Fibroblast of upper back skin (primary cell): ENCODE measurements around the gene SLC2A1.

Source experiments
- DNase-seq: peaks from one replicate; pipeline ENCODE4 v3.0.0-alpha.2; 2013

The SLC2A1 gene

DNA sequence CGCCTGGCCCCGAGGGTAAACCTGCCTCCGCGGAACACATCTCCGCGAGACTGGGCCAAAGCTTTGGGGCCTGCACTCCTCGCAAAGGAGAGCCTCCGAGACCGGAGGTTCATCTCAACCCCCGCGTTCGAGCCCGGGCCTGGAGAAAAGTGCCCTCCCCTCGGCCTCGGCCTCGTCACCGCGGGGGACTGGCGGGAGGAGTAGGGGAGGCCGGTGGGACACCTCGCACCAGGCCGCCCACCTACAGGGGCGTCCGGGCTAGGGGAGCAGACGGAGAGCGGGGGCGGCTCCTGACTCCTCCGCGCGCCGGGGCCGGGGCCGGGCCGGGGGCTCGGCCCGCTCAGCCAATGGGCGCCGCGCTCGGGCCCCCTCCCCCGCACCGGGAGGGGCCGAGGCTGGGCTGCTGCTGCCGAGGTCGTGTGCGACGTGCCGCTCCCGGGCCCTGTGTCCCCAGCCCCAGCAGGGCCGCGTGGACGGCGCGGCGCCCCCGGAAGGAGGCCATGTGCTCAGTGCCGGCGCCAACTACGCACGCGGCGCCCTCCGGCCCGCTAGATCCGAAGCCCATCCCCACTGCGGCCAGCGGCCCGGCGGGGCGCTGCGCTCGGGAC lies 684 bp downstream of the SLC2A1 start:
- DNase-seq, result peak; percentile 63

DNA sequence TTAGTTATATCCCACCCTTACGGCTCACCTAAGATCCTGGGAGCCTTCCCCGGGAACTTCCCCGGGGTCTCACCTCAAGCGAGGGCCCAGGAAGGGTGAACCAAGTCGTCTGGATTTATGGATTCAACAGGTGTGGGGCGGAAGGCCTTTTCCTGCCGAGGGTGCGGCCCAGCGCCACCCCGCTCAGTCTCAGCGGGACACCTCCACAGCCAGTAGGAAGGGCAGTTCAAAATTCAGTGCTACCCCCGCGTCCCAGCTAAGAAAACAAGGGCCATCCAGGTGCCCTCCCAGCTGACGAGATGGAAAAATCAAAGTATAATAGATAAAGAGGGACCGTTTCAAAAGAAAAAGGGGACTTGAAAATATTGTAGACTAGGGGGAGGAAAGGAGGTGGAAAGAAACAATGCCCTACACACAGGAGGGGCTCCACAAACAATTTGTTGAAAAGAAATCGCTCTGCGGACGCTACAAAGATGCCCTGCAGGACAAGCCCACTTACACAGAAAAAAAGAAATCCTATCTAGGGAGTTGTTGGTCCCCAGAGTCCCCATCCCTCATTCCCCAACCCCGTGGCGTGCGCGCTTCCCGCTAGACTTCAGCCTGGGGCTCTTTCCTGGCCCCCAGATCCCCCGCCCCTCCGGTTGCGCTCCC lies 1.3 kb downstream of the SLC2A1 start:
- no peak for DNase-seq

DNA sequence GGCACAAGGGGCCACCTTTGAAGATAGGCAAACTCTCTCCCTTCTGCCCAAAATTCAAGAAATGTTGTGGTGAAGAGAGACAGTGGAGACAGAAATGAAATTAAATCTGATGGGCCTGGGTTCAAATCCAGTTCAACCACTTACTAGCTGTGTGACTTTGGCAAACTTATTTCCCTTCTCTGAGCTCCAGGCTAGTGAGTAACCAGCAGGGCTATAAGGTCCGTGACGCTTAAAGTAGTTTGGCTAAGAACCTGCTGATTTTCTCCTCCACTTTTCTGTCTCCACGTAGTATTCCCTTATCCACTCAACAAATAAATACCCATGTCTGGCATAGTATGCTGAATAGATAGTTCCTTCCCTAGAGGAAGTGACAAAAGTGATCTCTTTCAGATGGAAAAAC lies 1.9 kb downstream of the SLC2A1 start:
- DNase-seq, result no peak

DNA sequence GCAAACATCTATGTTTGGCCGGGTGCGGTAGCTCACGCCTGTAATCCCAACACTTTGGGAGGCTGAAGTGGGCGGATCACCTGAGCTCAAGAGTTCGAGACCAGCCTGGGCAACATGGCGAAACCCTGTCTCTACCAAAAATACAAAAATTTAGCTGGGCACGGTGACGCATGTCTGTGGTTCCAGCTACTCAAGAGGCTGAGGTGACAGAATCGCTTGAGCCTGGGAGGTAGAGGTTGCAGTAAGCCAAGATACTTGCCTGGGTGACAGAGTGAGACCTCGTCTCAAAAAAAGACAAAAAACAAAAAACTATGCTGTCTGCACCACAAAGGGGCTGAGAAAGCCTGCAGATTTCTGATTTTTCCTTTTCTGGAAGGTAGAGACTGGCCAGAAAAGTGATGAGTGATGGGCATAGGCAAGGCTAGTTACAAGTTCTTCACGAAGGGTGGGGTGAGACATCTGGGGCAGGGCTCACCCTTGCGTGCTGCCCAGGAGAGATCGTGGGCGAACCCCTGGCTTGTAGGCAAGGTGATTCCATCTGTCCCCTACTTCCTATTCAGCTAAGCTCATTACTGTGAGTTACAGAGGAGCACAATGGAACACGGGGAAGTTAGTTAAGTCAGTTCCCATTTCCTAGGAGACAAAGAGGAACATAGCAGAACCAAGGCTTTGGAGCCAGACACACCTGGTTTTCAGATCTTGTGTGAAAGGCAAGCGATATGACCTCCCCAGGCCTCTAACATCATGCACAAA lies 3.2 kb downstream of the SLC2A1 start:
- DNase-seq, result no peak

DNA sequence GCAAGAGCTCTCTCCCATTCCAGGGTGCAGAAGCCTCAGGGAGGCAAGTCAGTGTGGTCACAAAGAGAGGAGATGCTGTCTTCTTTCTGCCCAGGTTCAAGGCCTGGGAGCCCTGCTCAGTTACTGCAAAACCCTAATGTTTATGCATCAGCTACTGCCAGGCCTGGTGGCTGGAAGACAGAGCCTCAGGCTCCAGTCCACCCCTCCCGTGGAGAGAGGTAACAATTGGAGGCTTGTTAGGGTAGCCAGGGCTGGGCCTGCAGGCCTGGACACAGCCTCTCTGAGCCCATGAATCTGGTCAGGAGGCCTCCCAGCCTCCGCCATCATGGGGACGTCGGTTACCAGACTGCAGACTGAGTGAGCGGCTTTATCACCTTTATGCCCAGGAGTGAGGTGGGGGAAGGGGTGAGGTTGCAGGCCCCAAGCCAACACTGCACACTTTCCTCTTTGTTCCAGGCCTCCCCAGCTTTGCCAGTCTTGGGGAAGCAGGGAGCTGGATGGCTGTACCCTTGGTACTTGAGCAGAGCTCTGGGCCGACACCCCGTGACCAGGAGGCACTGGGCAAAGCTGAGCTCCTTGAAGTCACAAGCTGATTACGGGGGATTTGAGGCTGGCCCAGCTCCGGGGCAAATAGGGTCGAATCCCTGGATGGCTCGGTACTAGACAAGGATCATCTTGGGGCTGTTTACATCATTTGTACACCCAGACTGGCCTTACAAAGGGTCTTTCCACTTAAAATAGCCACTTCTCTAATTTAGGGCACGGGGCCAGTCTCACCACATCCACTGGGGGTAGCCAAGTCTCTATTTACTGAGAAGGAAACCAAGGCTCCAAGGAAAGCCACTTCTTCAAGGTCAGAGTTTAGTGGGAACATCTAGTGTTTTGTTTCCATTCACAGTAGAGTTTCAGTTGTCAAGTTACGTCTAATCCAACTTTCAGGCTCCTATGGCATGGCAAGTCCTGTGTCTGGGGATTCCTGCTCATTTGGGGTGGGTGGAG lies 5.2 kb downstream of the SLC2A1 start:
- DNase-seq, result no peak

DNA sequence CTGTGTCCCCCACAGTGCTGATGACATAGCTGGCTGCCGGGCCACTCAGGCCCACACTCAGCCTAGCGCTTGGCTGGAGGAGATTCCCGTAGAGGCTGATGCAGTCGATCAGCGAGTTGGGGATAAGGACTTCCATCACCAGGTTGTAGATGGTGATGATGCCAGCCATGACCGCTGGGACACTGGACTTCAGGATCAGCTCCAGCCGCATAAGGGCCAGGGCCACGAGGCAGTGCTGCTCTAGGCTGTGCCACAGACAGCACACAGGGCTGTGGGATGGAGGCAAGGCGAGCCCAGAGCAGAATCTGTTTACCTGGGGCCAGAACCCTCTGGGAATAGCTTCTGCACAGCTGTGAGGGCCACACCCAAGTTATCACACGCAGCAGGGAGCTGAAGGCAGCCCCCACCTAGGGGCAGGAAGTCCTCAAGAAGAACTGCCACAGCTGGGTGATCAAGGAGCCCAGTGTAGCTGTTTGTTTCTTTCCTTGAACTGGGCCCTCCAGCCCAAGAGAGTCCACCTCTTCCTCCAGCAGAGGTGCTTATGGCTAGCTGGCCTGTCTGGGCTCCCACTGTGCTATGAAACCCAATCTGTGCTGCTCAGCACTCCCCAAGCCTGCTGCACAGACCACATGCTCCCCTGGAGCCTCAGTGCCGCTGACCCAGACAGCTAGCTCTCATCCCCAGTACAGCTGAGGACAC lies 6.2 kb downstream of the SLC2A1 start:
- no peak for DNase-seq

DNA sequence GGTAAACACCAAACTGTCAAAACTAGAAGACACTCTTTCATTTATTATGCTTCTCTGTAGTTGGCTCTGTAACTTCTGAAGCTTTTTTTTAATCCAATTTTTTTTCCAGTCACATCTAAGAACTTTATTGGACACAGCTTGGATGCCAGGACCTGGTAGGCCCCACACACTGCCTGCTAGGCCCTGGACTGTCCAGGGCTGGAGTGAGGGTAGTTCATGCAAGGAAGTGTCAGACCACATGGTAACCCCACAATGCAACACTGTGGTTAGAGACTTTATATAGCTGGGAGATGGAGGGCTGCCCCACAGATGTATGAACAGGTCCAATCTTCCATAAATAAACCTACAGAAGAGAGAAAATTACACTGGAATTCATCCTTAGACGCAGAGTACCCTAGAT lies 7.1 kb downstream of the SLC2A1 start:
- DNase-seq, result no peak

DNA sequence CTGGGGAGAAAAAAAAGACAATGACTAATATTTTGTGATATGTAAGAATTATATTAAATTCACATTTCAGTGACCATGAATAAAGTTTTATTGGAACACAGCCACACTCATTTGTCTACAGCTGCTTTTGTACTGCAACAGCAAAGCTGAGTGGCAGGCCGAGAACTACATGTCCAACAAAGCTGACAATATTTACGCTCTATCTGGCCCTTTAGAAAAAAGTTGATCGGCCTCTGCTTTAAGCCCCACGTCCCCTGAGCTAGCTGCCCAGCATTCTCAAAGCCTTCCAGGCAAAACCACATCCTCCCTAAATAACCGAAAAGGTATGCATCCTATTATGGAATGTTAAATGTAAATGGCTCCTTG lies 8.6 kb downstream of the SLC2A1 start:
- DNase-seq, result peak; percentile 92

DNA sequence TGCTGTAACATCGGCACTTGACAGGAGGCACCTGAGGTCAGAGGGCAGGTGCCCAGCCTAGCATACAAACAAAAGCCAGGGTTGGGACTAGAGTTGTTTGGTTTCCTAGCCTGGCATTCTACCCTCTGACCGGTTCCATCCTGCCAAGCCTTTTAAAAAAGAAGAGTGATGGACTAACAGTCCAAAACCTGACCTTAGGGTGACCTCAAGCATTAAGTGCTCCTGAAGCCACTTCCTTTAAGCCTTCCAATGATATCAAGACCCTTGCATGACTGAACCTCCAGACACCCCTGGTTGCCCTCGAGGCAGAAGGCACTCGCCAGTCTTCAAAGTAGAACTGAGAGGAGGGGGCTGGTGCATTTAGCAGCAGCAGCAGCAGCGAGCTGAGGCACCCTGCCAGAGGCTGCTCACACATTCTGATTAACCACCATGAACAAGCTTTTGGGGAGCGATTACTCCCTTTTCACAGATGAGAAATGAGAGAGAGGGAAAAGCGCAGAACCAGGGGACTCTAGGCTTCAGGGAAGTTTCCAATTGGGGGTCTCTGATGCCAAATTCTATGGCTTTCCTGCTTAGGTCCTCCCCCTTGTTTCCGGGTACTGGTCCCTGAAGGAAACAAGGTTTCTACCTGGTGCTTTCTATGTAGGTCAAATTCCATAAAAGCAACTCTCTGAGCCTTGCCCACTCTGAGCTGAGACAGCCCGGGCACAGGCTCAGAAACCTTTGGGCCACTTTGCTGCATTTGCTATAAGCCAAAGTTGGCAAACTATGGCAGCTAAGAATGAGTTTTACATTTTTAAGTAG lies 9.2 kb downstream of the SLC2A1 start:
- DNase-seq, result no peak

DNA sequence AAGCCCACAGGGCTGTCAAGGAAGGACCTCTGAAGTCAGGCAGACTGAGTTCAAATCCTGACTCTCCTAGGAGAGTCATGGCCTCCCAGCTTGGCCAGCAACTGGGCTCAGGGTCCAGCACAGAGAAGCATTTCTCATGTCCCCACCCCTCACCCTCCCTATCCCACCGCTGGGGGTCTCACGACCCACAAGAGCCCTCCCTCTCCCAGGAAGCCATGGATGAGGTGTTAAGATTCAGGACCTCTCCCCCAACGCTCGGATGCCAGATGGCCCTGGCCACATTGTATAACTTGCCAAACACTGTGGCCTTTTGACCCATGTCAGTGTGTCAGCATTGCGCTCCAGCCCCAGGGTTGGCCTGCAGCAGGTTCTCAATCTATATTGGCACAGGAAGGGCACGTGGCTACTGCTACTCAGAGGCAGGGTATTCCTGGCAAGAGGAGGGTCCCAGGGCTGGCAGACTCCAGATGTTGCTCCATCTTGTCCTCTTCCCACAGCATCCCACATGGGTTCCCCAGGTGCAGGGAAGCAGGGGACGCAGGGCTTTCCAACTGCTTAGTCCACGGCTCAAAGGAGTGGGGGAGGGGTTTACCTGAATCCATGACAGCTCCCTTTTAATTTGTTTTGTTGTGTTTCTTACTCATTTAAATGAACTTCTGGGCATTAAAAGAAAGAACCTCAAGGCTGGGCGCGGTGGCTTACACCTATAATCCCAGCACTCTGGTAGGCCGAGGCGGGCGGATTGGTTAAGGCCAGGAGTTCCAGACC lies 10.5 kb downstream of the SLC2A1 start:
- DNase-seq, result no peak

DNA sequence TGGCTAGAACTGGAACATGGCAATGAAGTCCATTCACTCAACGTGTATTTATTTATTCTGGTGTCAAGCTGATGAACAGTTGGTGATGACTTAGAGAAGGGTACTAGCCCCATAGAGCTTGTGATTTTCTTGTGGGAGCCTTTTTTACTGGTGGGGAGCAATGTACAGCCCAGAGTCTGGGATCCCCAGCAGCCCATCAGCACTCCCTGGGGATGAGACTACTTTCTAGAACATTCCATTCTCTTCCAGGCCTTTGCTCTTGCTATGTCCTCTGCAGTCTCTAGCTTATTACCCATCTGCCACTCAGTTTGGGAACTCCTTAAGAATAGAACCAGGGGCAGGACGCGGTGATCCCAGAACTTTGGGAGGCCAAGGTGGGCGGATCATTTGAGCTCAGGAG lies 11.6 kb downstream of the SLC2A1 start:
- no peak for DNase-seq

DNA sequence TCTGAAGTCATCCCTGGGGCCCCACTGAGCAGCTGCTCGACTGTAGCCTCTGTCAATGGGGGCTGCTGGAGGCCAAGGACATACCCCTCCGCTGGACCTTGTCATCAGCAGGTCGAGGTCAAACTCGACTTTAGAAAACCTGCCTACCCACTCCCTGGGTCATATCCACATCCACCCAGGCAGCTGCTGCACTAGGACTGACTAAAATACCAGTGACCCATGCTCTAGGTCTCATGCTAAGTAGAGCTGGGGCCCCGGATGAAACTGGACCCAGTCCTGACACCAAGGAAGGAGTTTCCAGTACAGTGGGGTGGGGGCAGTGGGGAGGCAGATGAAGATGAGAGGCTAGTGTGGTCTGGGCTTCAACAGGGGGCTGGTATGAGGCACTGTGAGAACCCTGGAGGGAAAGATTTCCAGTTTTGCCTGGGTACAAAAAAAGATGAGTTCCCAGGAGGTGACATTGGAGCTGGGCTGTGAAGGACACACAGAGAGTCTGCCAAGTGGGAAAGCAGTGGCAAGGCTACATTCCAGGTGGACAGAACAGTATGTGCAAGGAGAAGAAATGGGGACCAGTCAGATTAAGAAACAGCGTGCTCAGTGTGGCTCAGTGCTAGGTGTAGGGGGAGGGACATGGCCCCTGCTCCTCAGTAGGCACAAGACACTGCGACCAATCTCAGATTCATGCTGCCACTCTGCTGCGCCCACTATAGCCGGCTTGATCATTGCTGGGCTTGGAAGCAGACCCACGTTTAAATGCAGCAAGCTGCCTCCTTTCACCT lies 12.4 kb downstream of the SLC2A1 start:
- DNase-seq, result no peak

DNA sequence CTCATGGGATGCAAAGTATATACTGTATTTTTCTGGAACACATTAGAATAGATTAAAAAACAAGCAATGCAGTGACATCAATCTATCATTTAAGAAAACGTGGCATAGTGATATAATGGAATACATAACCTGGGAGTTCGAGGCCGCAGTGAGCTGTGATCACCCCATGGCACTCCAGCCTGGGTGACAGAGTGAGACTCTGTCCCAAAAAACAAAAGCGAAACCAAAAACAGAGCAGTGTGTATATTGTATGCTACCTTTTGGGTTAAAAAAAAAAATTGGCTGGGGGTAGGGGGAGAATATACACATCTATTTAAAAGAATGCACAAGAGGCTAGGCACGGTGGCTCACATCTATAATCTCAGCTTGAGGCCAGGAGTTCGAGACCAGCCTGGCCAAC lies 13.5 kb downstream of the SLC2A1 start:
- no peak for DNase-seq

DNA sequence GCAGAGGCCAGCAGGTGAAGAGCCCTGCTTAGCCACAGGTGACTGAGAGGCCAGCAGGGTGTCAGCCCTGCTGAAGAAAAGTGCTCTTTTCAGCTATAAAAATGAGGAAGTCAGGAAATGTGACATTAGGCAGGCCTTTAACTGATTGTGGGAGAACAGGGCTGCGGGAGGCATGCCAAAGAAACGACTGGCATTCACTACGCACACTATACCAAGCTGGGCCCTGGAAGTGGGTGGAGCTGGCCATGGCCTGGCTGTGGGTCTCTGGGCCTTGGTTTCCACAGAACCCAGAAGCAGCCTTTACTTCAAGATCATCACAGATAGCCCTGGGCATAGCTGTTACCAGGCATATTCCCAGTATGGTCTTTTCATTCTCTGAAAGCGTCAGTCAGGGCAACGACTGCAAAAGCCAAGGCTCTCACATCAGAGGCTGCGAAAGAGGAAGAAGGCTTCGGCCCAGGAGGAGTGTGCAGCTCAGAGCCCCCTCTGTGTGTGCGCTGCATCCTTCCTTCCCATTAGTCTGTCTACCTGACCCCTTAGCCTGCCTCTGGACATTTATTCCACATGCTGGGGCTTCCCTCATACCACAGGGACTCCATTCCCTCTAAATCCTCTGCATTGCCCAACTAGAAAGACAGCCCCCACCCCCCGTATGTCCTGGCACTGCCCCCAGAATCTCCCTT lies 14.3 kb downstream of the SLC2A1 start:
- no peak for DNase-seq

DNA sequence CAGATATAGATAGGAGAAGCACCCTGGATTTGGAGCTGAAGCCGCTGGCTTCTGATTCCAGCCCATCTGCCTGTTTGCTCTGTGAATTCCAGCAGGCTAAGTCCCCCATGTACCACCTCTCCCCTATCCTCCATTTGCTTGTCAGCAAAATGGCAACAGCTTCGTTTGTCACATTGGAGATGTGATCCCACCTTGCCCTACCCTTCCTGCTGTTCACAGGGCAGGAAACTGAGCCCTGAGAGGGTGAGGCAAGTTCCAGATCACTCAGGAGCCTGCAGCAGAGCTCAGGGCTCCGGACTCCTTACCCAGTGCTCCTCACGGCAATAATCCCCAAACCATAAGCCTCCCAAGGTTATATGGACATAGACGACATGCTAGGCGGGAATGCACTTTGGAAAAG lies 14.9 kb downstream of the SLC2A1 start:
- no peak for DNase-seq

DNA sequence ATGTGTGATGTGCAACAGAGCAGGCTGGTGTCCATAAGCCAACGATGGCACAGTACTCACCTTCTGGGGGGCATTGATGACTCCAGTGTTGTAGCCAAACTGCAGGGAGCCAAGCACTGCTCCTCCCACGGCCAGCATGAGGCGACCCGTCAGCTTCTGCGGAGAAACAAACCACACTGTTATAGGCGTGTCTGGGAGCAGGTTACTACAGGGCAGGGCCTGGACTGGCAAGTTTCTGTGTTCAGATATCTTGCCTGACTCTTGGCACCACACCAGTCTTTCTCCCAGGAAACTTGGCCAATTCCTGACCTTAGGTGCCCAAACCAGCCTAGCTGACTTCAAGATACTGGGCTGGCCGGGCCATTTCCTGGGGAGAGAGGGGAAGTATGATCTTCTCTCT lies 15.5 kb downstream of the SLC2A1 start:
- no peak for DNase-seq

DNA sequence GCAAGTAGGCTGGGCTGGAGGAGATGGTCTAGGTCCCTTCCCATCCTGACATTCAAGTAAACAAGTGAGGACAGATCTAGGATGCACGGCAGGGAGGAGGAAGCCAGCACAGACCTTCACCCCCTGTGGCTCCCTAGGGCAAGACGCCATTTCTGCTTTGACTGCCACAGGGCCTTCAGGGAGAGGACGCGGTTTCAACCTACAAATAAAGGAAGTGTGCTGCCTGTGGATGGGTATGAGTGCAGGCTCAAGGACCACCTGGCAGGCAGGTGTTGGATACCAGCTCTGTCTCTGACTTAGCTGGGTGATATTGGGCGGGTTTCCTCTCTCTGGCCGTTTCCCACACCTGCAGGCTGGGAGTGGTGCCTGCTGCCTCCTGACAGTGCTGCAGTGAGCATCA lies 16.2 kb downstream of the SLC2A1 start:
- no peak for DNase-seq

DNA sequence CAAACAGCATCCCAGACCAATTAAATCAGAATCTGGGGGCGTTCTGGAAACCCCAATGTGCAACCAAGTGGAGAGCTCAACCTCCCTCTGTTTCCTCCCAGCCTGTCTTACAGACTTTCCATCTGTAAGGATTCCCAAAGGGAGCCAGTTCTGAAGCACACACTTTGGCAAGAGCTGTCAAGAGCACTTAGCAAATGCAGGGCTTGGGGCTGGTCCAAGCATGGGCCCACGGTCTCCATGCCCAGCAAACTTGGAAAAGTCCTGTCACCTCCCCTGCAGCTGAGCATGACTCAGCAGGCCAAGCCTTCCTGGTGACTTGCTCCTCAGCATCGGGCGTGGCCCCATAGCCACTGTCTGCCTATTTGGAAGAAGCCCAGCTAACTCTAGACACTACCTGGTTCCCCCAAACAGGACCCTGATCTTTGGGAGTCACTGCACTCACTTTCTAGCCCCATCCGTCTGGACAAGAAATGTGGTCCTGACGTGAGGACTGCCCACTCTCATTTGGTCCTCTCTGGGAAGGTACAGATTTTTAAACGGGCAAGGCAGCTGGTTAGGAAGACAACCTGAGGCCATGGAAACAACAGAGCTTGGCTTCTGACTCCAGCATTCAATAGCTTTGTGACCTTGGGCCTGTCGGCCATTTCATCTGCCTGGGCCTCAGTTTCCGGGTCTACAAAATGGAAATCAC lies 16.9 kb downstream of the SLC2A1 start:
- DNase-seq, result peak; percentile 83
